ENCODE measurements around the gene KDSR.

GRCh38 chr18:63282793-63283192, 84.2 kb downstream of the KDSR start:
- TF ChIP-seq, protein P1, sequence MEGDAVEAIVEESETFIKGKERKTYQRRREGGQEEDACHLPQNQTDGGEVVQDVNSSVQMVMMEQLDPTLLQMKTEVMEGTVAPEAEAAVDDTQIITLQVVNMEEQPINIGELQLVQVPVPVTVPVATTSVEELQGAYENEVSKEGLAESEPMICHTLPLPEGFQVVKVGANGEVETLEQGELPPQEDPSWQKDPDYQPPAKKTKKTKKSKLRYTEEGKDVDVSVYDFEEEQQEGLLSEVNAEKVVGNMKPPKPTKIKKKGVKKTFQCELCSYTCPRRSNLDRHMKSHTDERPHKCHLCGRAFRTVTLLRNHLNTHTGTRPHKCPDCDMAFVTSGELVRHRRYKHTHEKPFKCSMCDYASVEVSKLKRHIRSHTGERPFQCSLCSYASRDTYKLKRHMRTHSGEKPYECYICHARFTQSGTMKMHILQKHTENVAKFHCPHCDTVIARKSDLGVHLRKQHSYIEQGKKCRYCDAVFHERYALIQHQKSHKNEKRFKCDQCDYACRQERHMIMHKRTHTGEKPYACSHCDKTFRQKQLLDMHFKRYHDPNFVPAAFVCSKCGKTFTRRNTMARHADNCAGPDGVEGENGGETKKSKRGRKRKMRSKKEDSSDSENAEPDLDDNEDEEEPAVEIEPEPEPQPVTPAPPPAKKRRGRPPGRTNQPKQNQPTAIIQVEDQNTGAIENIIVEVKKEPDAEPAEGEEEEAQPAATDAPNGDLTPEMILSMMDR (IDR thresholded peaks at IDR 0.05): no peak
- no peak for TF ChIP-seq EZH2 (IDR thresholded peaks at IDR 0.05; ENCODE audit: borderline replicate concordance, insufficient read depth, low read depth, low read length, poor library complexity, severe bottlenecking)

Measured in B cell (primary cell).